ENCODE results near the gene PIPOX. TPM values are rescaled to one million over a fixed set of nuclear protein-coding genes. Genes with fewer than 3 reads are reported as not detected.

PIPOX gene
- total RNA-seq, 1 donor from 2014 or later, result 3.7 TPM

- H3K9ac ChIP-seq, result no peak overlapping the region
- H3K79me2 ChIP-seq (ENCODE audit: low read depth), result no peaks in the 10 kb centered on the region
- H3K4me1 ChIP-seq, result peaks cover 17% of the 10 kb centered on the region
- no peaks in the 10 kb centered on the region for H3F3A ChIP-seq (ENCODE audit: low read depth)
- H3K4me3 Mint-ChIP-seq, result no peak overlapping the region
- no peaks in the 10 kb centered on the region for H4K20me1 ChIP-seq (ENCODE audit: low read depth)
- H3K27me3 Mint-ChIP-seq (ENCODE audit: insufficient read depth, low read depth), result peaks cover 17% of the 10 kb centered on the region
- peaks cover 33% of the 10 kb centered on the region for H3K4me1 Mint-ChIP-seq
- DNase-seq (ENCODE audit: low spot score), result no peak
- no peaks in the 10 kb centered on the region for H3K27me3 ChIP-seq
- H3K27ac ChIP-seq, result no peak overlapping the region
- H3K9me3 ChIP-seq (ENCODE audit: low read depth), result no peaks in the 10 kb centered on the region
- no peak for TF ChIP-seq CTCF (IDR thresholded peaks at IDR 0.05)
- TF ChIP-seq EZH2 (IDR thresholded peaks at IDR 0.05), result no peak
- no peak for TF ChIP-seq EZH2phosphoT487 (IDR thresholded peaks at IDR 0.05)
- H3K4me3 ChIP-seq, result no peak overlapping the region
- no peaks in the 10 kb centered on the region for H3K9me3 Mint-ChIP-seq
- no peak overlapping the region for H2AFZ ChIP-seq (replicated peaks)
- no peak overlapping the region for H3K27ac Mint-ChIP-seq
- H3K4me2 ChIP-seq, result no peak overlapping the region
- H3K36me3 ChIP-seq, result no peaks in the 10 kb centered on the region
- no peaks in the 10 kb centered on the region for H3K36me3 Mint-ChIP-seq
Measured at GRCh38 chr17:29012535-29012934, 30.4 kb upstream of the PIPOX start.

- TF ChIP-seq CTCF (IDR thresholded peaks at IDR 0.05) (no peak), EZH2phosphoT487 (IDR thresholded peaks at IDR 0.05) (no peak), EZH2 (IDR thresholded peaks at IDR 0.05) (no peak)
- Histone ChIP-seq H3K79me2 (ENCODE audit: low read depth) (no peaks in the 10 kb centered on the region), H3K27me3 (peaks cover 3% of the 10 kb centered on the region), H3K9ac (no peak overlapping the region), H3K4me2 (no peak overlapping the region), H3F3A (ENCODE audit: low read depth) (peaks cover 18% of the 10 kb centered on the region), H3K27ac (no peak overlapping the region), H2AFZ (replicated peaks) (no peak overlapping the region), H3K36me3 (no peaks in the 10 kb centered on the region), H4K20me1 (ENCODE audit: low read depth) (no peaks in the 10 kb centered on the region), H3K9me3 (ENCODE audit: low read depth) (no peaks in the 10 kb centered on the region), H3K4me3 (no peak overlapping the region), H3K4me1 (peaks cover 30% of the 10 kb centered on the region)
- Mint-ChIP-seq H3K27me3 (ENCODE audit: insufficient read depth, low read depth) (peaks cover 13% of the 10 kb centered on the region), H3K9me3 (no peaks in the 10 kb centered on the region), H3K27ac (no peak overlapping the region), H3K4me3 (no peak overlapping the region), H3K4me1 (peaks cover 41% of the 10 kb centered on the region), H3K36me3 (no peaks in the 10 kb centered on the region)
- no peak for DNase-seq (ENCODE audit: low spot score)
Measured at GRCh38 chr17:29014716-29015115, 28.2 kb upstream of the PIPOX start.

GRCh38 chr17:29016345-29017210 is 26.4 kb upstream of the PIPOX start:
- Mint-ChIP-seq H3K4me1 (peaks cover 45% of the 10 kb centered on the region), H3K27me3 (ENCODE audit: insufficient read depth, low read depth) (peaks cover 17% of the 10 kb centered on the region), H3K4me3 (no peak overlapping the region), H3K9me3 (no peaks in the 10 kb centered on the region), H3K27ac (no peak overlapping the region), H3K36me3 (no peaks in the 10 kb centered on the region)
- TF ChIP-seq EZH2 (IDR thresholded peaks at IDR 0.05) (no peak), EZH2phosphoT487 (IDR thresholded peaks at IDR 0.05) (no peak), CTCF (IDR thresholded peaks at IDR 0.05) (no peak)
- Histone ChIP-seq H3F3A (ENCODE audit: low read depth) (peaks cover 34% of the 10 kb centered on the region), H3K4me2 (no peak overlapping the region), H2AFZ (replicated peaks) (no peak overlapping the region), H3K4me1 (peaks cover 35% of the 10 kb centered on the region), H3K27ac (no peak overlapping the region), H4K20me1 (ENCODE audit: low read depth) (no peaks in the 10 kb centered on the region), H3K27me3 (peaks cover 11% of the 10 kb centered on the region), H3K4me3 (no peak overlapping the region), H3K9ac (no peak overlapping the region), H3K9me3 (ENCODE audit: low read depth) (no peaks in the 10 kb centered on the region), H3K79me2 (ENCODE audit: low read depth) (no peaks in the 10 kb centered on the region), H3K36me3 (no peaks in the 10 kb centered on the region)
- DNase-seq (ENCODE audit: low spot score), result no peak
